T-cell (primary cell): Measurements from ENCODE around the gene ABCA7. TPM values are rescaled to one million over a fixed set of nuclear protein-coding genes. Genes with fewer than 3 reads are reported as not detected.
"Not testable (repeated sequence)": the region's sequence is repeated elsewhere in the genome, so short reads cannot be mapped to it uniquely, and the experiment has no call there.

Experiments
- ATAC-seq, 4 experiments: fragments of 200-7000 bp in 3 of 4; fragments of 150-1000 bp in 1 of 4; cut with Tn5 transposase; replicated peaks in 1 of 4; 1 replicate in 3 of 4; 2 replicates in 1 of 4; pipeline ENCODE4 v1.10.0; 2021; ENCODE audit warnings: moderate library complexity in 3 of 4, mild to moderate bottlenecking in 2 of 4, moderate number of reproducible peaks in 1 of 4
- CTCF ChIA-PET, 2 donors: fragments of 300-600 bp; sonication (Branson Sonifier 250); formaldehyde crosslinking; loops; one replicate each; lab custom pipeline; 2022; ENCODE audit warnings: antibody characterized with exemption in 2 of 2; lab: Charles Lee
- POLR2A ChIA-PET, 2 donors: fragments of 300-600 bp; sonication (Branson Sonifier 250); formaldehyde crosslinking; loops; one replicate each; lab custom pipeline; 2022; ENCODE audit warnings: antibody characterized with exemption in 2 of 2; lab: Charles Lee
- DNase-seq, 35 experiments: peaks; one replicate each; pipeline versions ENCODE4 v3.0.0 to v3.0.0-alpha.2; 2013 to 2023
- H3K27ac ChIP-seq: one replicate; pipeline ENCODE4 v1.5.1; 2013; ENCODE audit warnings: low read length
- H3K27me3 ChIP-seq, 2 experiments: replicated peaks in 1 of 2; 1 replicate in 1 of 2; 2 replicates in 1 of 2; pipeline versions ENCODE4 v1.6.1 to v1.7.0; 2013; ENCODE audit warnings: low read length in 1 of 2, mixed read lengths in 1 of 2; ENCODE audit not compliant: control insufficient read depth in 2 of 2, insufficient read depth in 2 of 2; ENCODE audit errors: extremely low read depth in 1 of 2
- H3K36me3 ChIP-seq, 2 donors: 1 replicate in 1 of 2; 2 replicates in 1 of 2; pipeline versions ENCODE4 v1.6.1 to v1.7.0; 2013; ENCODE audit warnings: low read length in 1 of 2; ENCODE audit not compliant: control insufficient read depth in 2 of 2, insufficient read depth in 1 of 2; ENCODE audit errors: extremely low read depth in 1 of 2
- H3K4me1 ChIP-seq, 2 experiments: 1 replicate in 1 of 2; 2 replicates in 1 of 2; pipeline versions ENCODE4 v1.6.1 to v1.7.0; 2013; ENCODE audit warnings: low read length in 2 of 2, mixed read lengths in 1 of 2; ENCODE audit not compliant: insufficient read depth in 2 of 2, control insufficient read depth in 1 of 2; ENCODE audit errors: extremely low read depth in 1 of 2
- H3K4me3 ChIP-seq, 2 donors: 1 replicate in 1 of 2; 2 replicates in 1 of 2; pipeline versions ENCODE4 v1.5.1 to v1.7.0; 2013; ENCODE audit warnings: mild to moderate bottlenecking in 2 of 2, low read length in 1 of 2, moderate library complexity in 1 of 2; ENCODE audit not compliant: control insufficient read depth in 1 of 2; ENCODE audit errors: extremely low read depth in 1 of 2
- H3K9me3 ChIP-seq: 2 replicates; pipeline ENCODE4 v1.7.0; 2013
- H3K27ac Mint-ChIP-seq, 2 donors: one replicate each; pipeline ENCODE4 v1.8.0; 2020 to 2021; ENCODE audit warnings: mild to moderate bottlenecking in 2 of 2, mixed read lengths in 2 of 2
- H3K27me3 Mint-ChIP-seq, 2 donors: one replicate each; pipeline ENCODE4 v1.8.0; 2021 to 2022; ENCODE audit warnings: mixed read lengths in 2 of 2
- H3K36me3 Mint-ChIP-seq: one replicate; pipeline ENCODE4 v1.8.0; 2021; ENCODE audit warnings: mixed read lengths
- H3K4me1 Mint-ChIP-seq, 3 donors: one replicate each; pipeline ENCODE4 v1.8.0; 2020 to 2022; ENCODE audit warnings: mixed read lengths in 3 of 3, mild to moderate bottlenecking in 1 of 3
- H3K4me3 Mint-ChIP-seq, 3 donors: one replicate each; pipeline ENCODE4 v1.8.0; 2020 to 2022; ENCODE audit warnings: mild to moderate bottlenecking in 3 of 3, mixed read lengths in 3 of 3, moderate library complexity in 3 of 3
- H3K9me3 Mint-ChIP-seq, 3 donors: one replicate each; pipeline ENCODE4 v1.8.0; 2020 to 2022; ENCODE audit warnings: mixed read lengths in 3 of 3
- WGBS: methylation state at CpG from one replicate; pipeline ENCODE4 v1.1.5; 2013; ENCODE audit warnings: missing lambda C conversion rate; ENCODE audit not compliant: insufficient coverage; 5-methylcytosine and 5-hydroxymethylcytosine counted together
- total RNA-seq, 35 experiments: library from RNA in 6 of 35; stranded (reverse) in 6 of 35; fragments of 120-200 nt in 1 of 35; gene quantifications; one replicate each; pipeline versions ENCODE4 v1.2.1 to v1.2.4 and lab custom pipeline; 2013 to 2026

Gene ABCA7
- total RNA-seq, 5 donors from 2014 or later (not counting 1 experiment from before 2014, with no cell fraction given), result 166 to 217 (median 178) TPM

DNA sequence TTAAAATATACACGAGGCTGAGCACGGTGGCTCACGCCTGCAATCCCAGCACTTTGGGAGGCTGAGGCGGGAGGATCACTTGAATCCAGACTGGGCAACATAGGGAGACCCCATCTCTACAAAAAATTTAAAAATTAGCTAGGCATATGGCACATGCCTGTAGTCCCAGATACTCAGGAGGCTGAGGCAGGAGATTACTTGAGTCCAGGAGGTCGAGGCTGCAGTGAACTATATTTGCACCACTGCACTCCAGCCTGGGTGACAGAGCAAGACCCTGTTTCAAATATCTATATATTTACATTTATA lies 16.1 kb upstream of the ABCA7 start:
- POLR2A ChIA-PET, H3K27me3 Mint-ChIP-seq, H3K9me3 Mint-ChIP-seq, H3K27ac ChIP-seq, H3K27ac Mint-ChIP-seq, DNase-seq, H3K4me3 ChIP-seq, H3K36me3 Mint-ChIP-seq, H3K36me3 ChIP-seq, ATAC-seq, H3K27me3 ChIP-seq, H3K4me3 Mint-ChIP-seq, CTCF ChIA-PET, H3K9me3 ChIP-seq: not testable (repeated sequence)
- H3K4me1 ChIP-seq, result peaks cover 9 to 53% of the 10 kb centered on the region in 2 experiments
- 100% methylated on average over 3 of the region's 5 CpGs for WGBS
- peaks cover 13 to 38% (median 18%) of the 10 kb centered on the region in 3 donors for H3K4me1 Mint-ChIP-seq

DNA sequence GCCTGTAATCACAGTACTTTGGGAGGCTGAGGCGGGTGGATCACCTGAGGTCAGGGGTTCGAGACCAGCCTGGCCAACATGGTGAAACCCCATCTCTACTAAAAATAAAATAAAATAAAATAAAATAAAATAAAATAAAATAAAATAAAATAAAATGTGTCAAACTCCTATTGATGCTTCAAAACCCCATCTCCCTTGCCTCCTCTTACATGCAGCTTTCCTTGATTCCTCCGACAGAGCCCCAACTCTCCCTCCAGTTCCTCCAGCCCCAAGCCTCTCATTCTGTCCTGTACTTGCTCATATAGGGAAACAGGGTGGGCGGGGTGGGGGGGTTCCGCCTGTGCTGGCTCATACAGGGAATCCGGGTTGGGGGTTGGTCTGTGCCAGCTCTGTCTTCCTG lies 14.8 kb upstream of the ABCA7 start:
- H3K27me3 ChIP-seq, H3K9me3 Mint-ChIP-seq, ATAC-seq, DNase-seq, H3K27me3 Mint-ChIP-seq, H3K4me3 ChIP-seq, H3K4me3 Mint-ChIP-seq, H3K36me3 ChIP-seq, H3K27ac Mint-ChIP-seq, CTCF ChIA-PET, H3K9me3 ChIP-seq, H3K36me3 Mint-ChIP-seq, H3K27ac ChIP-seq: not testable (repeated sequence)
- peaks cover 18 to 33% (median 18%) of the 10 kb centered on the region in 3 donors for H3K4me1 Mint-ChIP-seq
- 40% methylated on average over 1 of the region's 6 CpGs for WGBS
- H3K4me1 ChIP-seq, result peaks cover 10 to 53% of the 10 kb centered on the region in 2 experiments
- POLR2A ChIA-PET, result interaction anchor here in 1 of 2 donors (0.5 kb wide), 1 partner anchor 12 kb away, joined by 4 read pairs; no protein-coding TSS in a partner anchor

DNA sequence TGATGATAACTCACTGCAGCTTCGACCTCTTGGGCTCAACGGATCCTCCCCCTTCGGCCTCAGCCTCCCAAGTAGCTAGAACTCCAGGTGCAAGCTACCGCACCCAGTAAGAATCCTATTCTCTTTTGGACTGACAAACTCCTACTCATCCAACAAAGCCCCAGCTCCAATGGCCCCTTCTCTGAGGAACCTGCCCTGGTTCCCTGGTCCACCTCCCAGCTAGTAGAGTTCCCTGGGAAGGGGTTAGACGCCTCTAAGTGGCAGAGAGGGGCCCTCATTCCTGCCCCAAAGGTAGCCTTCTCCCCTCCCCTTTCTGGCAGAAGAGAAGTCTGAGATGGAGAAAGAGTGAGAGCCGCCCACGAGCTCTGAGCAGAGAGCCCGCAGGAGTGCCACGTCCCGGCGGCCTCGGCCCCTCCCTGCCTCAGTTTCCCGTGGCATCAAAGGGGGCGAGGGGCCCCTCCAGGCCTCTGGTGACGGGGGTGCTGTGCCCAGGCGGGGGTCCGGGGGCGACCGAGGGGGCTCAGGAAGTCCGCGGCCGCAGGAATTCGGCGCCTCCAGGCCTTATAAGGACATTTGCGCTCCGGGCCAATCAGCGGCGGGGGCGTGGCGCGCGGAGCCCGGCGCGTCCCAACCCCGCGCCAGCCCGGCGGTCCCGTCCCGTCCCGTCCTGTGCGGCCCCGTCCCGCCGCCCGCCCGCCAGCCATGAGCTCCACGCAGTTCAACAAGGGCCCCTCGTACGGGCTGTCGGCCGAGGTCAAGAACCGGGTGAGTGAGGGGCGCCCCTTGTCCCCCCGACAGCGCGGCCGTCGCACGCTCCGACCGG lies 13.7 kb upstream of the ABCA7 start, which contains the start of gene CNN2:
TSS of gene CNN2 (plus strand) at position 649 of the 823 bp plus-strand sequence. CDS start at position 703, 54 bp downstream.
- ChIA-PET CTCF (interaction anchor here (0.6 kb wide), 2 partner anchors 14 to 31 kb away, joined by 4 to 7 read pairs; partner anchors contain the start of gene ABCA7 (in 1 of the 2)), POLR2A (interaction anchor here in 1 of 2 donors (0.5 kb wide), 1 partner anchor 14 kb away, joined by 3 read pairs; the partner anchor contains the start of gene ABCA7)
- H3K4me3 Mint-ChIP-seq, result peak within 1 kb of the TSS; percentile 95 to 97 (median 96)
- H3K36me3 Mint-ChIP-seq, result peaks cover 7% of the 10 kb centered on the region
- Histone ChIP-seq H3K36me3 (peaks cover 0 to 12% of the 10 kb centered on the region in 2 donors), H3K27me3 (no peaks in the 10 kb centered on the region), H3K4me3 (peak within 1 kb of the TSS; percentile 98 to 100), H3K27ac (peak within 1 kb of the TSS; percentile 67), H3K4me1 (peaks cover 16 to 57% of the 10 kb centered on the region in 2 experiments), H3K9me3 (no peaks in the 10 kb centered on the region)
- DNase-seq (peak in 17 of 35 experiments; percentile 21 to 79 (median 52)), ATAC-seq (peak; percentile 28 to 51 (median 45))
- no peaks in the 10 kb centered on the region for H3K9me3 Mint-ChIP-seq
- H3K27ac Mint-ChIP-seq, result peak within 1 kb of the TSS; percentile 92 to 96
- peaks cover 26 to 40% (median 26%) of the 10 kb centered on the region in 3 donors for H3K4me1 Mint-ChIP-seq
- WGBS, result 2% methylated on average over 60 of the region's 63 CpGs
- peaks cover 0 to 1% of the 10 kb centered on the region in 2 donors for H3K27me3 Mint-ChIP-seq

DNA sequence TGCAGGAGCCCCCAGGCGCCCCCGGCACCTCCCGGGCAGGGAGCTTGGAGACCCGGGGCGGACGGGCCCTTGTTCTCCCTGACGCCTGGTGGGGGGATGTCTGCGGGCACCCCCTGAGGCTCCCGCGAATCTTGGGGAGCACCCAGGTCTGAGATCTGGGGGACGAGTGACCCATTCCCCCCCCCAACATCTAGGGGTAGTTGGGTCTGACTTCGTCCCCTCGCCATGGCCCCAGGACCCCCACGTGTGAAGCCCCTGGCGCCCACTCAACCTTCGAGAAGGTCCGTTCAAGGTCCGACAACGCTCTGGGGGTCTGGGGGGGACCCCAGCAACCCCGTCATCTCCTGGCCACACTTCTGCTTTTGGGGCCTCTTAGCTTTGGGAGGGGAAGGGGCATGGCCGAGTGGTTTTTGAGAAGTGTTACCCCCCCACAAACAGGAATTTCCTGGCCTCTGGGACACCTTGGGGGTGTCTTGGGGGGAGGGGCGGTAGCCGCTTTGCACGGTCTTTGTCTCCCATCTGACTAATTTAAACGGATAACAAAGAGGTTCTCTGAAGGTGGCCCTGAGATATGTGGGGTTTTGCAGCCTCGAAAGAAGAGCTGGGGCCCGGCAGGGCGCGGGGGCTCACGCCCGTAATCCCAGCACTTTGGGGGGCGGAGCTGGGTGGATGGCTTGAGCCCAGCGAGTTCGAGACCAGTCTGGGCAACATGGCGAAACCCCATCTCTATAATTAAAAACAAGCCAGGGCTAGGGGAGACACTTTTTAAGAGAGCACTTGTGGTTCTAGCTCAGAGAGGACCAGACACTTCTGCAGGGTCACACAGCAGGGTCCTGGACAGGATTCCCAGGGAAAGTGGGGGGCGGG lies 12.9 kb upstream of the ABCA7 start:
- POLR2A ChIA-PET, result interaction anchor here (0.6 to 0.8 kb wide), 3 partner anchors 13 to 87 kb away, joined by 3 to 10 read pairs (median 3); partner anchors contain the start of gene ABCA7 (in 1 of the 2)
- peak overlapping the region; percentile 95 to 97 (median 96) for H3K4me3 Mint-ChIP-seq
- H3K4me1 ChIP-seq, result peaks cover 16 to 57% of the 10 kb centered on the region in 2 experiments
- H3K9me3 Mint-ChIP-seq, result no peaks in the 10 kb centered on the region
- DNase-seq (peak in 9 of 35 experiments; percentile 28 to 59 (median 37)), ATAC-seq (peak in 1 of 4 experiments; percentile 8)
- peaks cover 0 to 20% of the 10 kb centered on the region in 2 donors for H3K36me3 ChIP-seq
- H3K27me3 ChIP-seq, result no peaks in the 10 kb centered on the region
- H3K27me3 Mint-ChIP-seq, result no peaks in the 10 kb centered on the region
- no peaks in the 10 kb centered on the region for H3K9me3 ChIP-seq
- peak overlapping the region; percentile 98 to 100 for H3K4me3 ChIP-seq
- H3K36me3 Mint-ChIP-seq, result peaks cover 7% of the 10 kb centered on the region
- H3K27ac ChIP-seq, result peak overlapping the region; percentile 67
- 0% methylated on average over 5 of the region's 36 CpGs for WGBS
- H3K4me1 Mint-ChIP-seq, result peaks cover 18 to 33% (median 19%) of the 10 kb centered on the region in 3 donors
- CTCF ChIA-PET, result interaction anchor here (0.6 kb wide), 2 partner anchors 13 to 1573 kb away, joined by 3 to 4 read pairs; partner anchors contain the start of gene ABCA7 (in 1 of the 2)
- H3K27ac Mint-ChIP-seq, result peak overlapping the region; percentile 92 to 96

DNA sequence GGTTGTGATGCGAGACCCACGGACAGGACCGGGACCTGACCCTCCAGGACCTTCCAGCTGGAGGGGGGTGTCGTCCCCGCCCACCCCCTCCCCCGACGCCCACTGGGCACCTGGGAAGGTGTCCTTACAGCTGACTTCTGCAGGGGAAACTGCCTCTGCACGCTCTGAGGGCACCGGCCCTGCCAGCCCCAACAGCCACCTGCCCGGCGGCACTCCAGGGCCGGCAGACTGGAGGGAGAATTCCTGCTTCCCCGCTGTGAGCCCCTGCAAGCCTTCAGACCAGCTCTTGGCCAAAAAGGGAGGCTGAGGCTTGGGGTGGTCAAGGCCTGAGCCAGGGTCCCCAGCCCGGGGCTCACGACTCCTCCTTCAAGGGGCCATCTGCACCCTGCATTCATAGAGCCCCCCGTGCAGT lies 12.3 kb upstream of the ABCA7 start:
- Histone ChIP-seq H3K27me3 (no peaks in the 10 kb centered on the region), H3K27ac (peak overlapping the region; percentile 67), H3K9me3 (no peaks in the 10 kb centered on the region), H3K36me3 (peaks cover 6 to 26% of the 10 kb centered on the region in 2 donors), H3K4me3 (peak overlapping the region; percentile 98 to 100), H3K4me1 (peaks cover 20 to 57% of the 10 kb centered on the region in 2 experiments)
- Mint-ChIP-seq H3K27ac (peak overlapping the region; percentile 89 to 96), H3K4me1 (peaks cover 25 to 38% (median 25%) of the 10 kb centered on the region in 3 donors), H3K4me3 (peak overlapping the region; percentile 95 to 97 (median 96)), H3K9me3 (no peaks in the 10 kb centered on the region), H3K27me3 (no peaks in the 10 kb centered on the region), H3K36me3 (peaks cover 13% of the 10 kb centered on the region)
- peak in 4 of 35 experiments; percentile 24 to 48 (median 30) for DNase-seq
- ChIA-PET CTCF (interaction anchor here (0.6 kb wide), 2 partner anchors 214 to 1572 kb away, joined by 3 to 4 read pairs; partner anchors contain the start of gene ATP5F1D (in 1 of the 2)), POLR2A (interaction anchor here (0.6 to 0.8 kb wide), 3 partner anchors 12 to 86 kb away, joined by 3 to 10 read pairs (median 3); partner anchors contain the start of gene ABCA7 (in 1 of the 2))
- 0% methylated on average over 7 of the region's 16 CpGs for WGBS
- peak in 3 of 4 experiments; percentile 21 to 22 (median 22) for ATAC-seq
